SW 1271 (cell line): Measurements from ENCODE around the gene PPAN.
A peak's percentile ranks its signal among the peaks of the same experiment; 100 is the strongest.

ENCODE experiments used
- DNase-seq, 2 experiments: peaks; one replicate each; lab custom pipeline; 2025; lab: John Stamatoyannopoulos, UW

The PPAN gene

GRCh38 chr19:10141479-10141878 is 35.3 kb downstream of the PPAN start:
- DNase-seq = no peak

DNA sequence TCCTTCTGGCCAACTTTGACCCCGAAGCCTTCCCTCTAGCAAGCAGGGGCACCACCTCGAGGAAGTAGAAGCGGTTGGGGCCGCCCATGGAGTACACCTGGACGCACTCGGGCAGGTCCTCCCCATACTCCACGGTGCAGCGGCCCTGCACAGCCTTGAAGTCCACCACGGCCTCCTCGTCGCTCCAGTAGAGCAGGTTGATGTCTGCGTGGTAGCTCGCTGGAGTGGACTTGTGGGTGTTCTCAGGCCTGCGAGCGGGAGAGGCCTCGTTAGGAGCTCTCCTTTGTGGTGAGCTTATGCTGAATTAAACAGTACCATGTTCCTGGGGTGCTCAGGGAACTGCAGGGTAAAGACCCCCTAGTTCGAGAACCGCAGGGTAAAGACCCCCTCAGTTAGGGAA is 35.8 kb downstream of the PPAN start:
- no peak for DNase-seq

DNA sequence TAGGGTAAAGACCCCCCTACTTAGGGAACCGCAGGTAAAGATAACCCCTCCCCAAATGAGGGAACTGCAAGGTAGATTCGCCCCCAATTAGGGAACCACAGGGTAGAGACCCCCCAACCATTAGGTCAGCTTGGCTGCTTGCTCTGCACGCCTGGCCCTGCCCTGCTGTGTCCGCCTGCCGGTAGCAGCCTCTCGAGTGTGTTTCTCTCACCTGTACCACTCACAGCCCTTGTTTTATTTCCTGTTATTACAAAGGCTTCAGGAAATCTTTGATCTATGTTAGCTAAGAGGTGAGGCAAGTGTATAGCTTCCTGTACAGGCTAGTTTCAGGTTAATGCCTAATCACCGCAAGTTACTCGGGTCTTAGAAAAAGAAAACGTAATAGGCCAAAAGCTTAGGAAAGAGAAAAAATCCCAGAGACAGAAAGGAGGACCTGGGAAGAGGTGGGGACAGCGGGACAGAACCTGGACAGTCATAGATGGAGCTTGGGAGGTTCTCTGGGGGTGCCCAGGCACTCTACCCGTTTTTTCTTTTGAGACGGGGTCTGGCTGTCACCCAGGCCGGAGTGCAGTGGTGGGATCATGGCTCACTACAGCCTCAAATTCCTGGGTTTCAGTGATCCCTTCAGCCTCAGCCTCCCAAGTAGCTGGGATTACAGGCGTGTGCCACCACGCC is 36.7 kb downstream of the PPAN start:
- no peak for DNase-seq

- no peak for DNase-seq
Observed at GRCh38 chr19:10143681-10144080, 37.5 kb downstream of the PPAN start.

DNA sequence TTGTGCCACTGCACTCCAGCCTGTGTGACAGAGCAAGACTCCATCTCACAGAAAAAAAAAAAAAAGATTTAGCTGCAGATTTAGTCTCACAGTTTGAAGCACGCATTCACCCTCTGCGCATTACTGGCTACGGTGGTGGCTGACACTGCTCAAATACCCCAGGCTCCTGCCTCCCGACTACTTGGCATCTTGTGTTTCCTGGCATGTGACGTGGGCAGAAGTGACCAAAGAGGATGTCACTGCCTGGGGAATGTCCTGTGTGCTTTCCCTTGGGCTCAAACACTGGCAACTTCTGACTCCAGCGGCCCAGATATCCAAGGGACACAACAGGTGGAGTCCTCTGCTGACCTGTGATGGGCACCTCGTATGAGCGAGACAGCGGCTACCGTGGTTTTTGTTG is 38.2 kb downstream of the PPAN start:
- DNase-seq = no peak

GRCh38 chr19:10145031-10145430 is 38.9 kb downstream of the PPAN start:
- no peak for DNase-seq

DNA sequence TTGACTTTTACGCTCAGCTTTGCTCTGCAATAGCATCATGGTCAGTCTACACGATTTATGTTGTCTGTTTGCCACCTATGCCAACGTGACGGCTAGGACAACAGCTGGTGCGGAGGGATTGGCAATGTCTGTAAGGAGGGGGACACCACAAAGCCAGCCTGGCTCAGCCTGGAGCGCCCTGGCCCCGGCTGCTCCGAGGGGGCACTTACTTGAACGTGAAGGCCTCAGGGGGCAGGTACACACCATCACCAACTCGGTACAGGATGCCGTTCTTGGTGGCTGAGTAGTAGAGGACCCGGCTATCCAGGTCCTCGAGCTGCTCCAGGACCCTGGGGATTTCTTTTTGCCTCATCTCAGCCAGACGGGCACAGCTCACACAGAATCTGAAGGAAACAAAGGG is 40.0 kb downstream of the PPAN start:
- no peak for DNase-seq

DNA sequence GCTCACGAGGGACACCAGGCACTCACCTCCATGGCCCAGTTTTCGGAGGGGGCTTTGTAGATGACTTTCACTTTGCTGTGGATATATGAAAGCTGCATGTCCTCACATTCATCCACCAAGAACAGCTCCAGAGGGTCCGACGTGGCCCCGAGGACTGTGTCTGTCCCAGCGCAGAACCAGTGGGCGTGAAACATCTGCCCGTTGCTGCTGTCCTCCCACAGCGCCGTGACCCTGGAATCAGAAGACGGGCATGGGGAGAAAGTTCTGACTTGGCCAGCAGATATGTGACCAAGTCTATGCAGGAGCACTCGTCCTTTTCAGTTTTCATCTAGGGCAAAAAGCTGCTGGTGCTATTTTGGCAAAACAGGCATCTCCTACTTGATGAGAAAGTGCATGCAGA is 43.3 kb downstream of the PPAN start:
- DNase-seq = no peak

DNA sequence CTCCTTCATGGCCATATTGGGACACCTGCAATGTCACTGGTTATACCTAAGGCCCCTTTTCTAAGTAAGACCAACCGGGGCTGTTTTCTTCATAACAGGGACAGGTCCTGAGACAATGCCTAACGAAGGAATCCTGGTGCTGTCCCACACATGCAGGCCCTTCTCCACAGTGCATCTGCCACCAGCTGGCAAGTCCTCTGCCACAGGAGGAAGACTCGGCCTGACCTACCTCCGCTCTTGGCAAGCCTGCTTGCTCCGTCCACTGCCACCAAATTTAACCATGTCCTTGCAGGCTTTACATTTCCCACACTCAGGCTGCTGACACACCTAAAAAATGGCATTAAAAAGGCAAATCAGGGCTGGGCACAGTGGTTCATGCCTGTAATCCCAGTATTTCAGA is 45.4 kb downstream of the PPAN start:
- DNase-seq = no peak

GRCh38 chr19:10152100-10152499 is 45.9 kb downstream of the PPAN start:
- peak in 1 of 2 experiments; percentile 12 for DNase-seq

- no peak for DNase-seq
Observed at GRCh38 chr19:10155839-10156238, 49.7 kb downstream of the PPAN start.

DNA sequence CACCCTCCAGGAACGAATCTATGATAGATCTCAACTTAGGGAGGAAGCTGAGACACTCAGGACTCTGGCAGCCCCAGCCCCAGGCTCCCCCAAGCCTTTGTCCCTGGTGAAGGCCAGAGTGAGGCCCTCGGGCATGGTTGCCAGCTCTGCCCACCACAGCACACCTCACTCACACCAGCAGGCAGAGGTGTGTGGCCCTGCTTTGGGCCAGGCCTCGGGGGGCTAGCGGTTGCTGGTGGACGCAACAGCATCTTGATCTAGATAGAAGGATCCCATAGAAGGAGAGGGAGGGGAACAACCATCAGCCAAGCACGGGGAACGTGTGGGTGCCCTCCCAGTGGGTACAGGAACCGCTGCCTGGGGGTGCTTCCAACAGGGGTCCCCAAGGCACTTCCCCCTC is 51.9 kb downstream of the PPAN start:
- no peak for DNase-seq

DNA sequence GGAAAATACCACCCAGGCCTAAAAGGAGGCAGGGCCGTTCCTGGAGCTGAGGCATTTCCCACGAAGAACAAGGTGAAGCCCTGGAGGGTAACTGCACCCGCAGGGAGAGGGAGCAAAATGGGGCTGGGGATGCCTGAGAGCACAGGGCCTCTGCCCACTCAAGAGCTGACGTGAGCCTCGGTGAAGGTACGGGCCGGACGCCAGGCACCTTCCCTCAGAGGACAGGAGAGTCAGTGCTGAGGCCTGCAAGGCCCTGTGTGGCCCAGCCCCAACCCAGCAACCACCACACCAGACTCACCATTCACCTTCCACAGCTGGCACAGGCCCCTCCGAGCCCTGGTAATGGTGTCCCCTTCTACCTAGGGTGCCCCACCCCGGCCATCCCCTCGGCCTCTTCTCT is 52.3 kb downstream of the PPAN start:
- DNase-seq = no peak

- DNase-seq = no peak
Observed at GRCh38 chr19:10159610-10160009, 53.4 kb downstream of the PPAN start.
